IPS-18a (cell line): ENCODE results near the gene TANGO2.

Source experiments
- H3K27ac ChIP-seq: one replicate; pipeline ENCODE4 v1.5.1; 2013; ENCODE audit warnings: low read length
- H3K27me3 ChIP-seq: one replicate; pipeline ENCODE4 v1.6.1; 2013; ENCODE audit warnings: mild to moderate bottlenecking, low read length; ENCODE audit not compliant: control insufficient read depth, insufficient read depth
- H3K36me3 ChIP-seq: one replicate; pipeline ENCODE4 v1.6.1; 2013; ENCODE audit warnings: low read depth, low read length; ENCODE audit not compliant: control insufficient read depth
- H3K4me1 ChIP-seq: one replicate; pipeline ENCODE4 v1.6.1; 2013; ENCODE audit warnings: low read depth, low read length; ENCODE audit not compliant: control insufficient read depth
- H3K4me3 ChIP-seq: one replicate; pipeline ENCODE4 v1.5.1; 2013; ENCODE audit warnings: low read length
- H3K9ac ChIP-seq: one replicate; pipeline ENCODE4 v1.6.1; 2013; ENCODE audit warnings: mild to moderate bottlenecking, low read length, moderate library complexity
- H3K9me3 ChIP-seq: one replicate; pipeline ENCODE4 v1.6.1; 2013; ENCODE audit warnings: low read depth, low read length; ENCODE audit not compliant: control insufficient read depth

Gene TANGO2

GRCh38 chr22:19984851-19985811 lies 35.8 kb upstream of the TANGO2 start:
- Histone ChIP-seq H3K36me3 (peaks cover 14% of the 10 kb centered on the region), H3K27me3 (no peaks in the 10 kb centered on the region), H3K9ac (no peak overlapping the region), H3K9me3 (no peaks in the 10 kb centered on the region), H3K4me3 (no peak overlapping the region), H3K27ac (no peak overlapping the region), H3K4me1 (peaks cover 9% of the 10 kb centered on the region)

GRCh38 chr22:19986011-19986409 lies 34.9 kb upstream of the TANGO2 start:
- Histone ChIP-seq H3K27ac (no peak overlapping the region), H3K9ac (peak overlapping the region; percentile 73)

GRCh38 chr22:19986410-19987341 lies 34.2 kb upstream of the TANGO2 start:
- Histone ChIP-seq H3K9ac (peak overlapping the region; percentile 73), H3K27ac (peak overlapping the region; percentile 44), H3K4me1 (peaks cover 9% of the 10 kb centered on the region)

More at GRCh38 chr22:19986011-19986409, 34.9 kb upstream of the TANGO2 start:
- Histone ChIP-seq H3K4me3 (peak overlapping the region; percentile 87), H3K36me3 (peaks cover 8% of the 10 kb centered on the region), H3K9me3 (no peaks in the 10 kb centered on the region), H3K4me1 (peaks cover 9% of the 10 kb centered on the region), H3K27me3 (no peaks in the 10 kb centered on the region)

GRCh38 chr22:19987394-19988306 lies 33.3 kb upstream of the TANGO2 start:
- Histone ChIP-seq H3K9ac (no peak overlapping the region), H3K4me3 (peak overlapping the region; percentile 13), H3K27me3 (no peaks in the 10 kb centered on the region), H3K9me3 (no peaks in the 10 kb centered on the region), H3K36me3 (no peaks in the 10 kb centered on the region), H3K27ac (no peak overlapping the region), H3K4me1 (peaks cover 9% of the 10 kb centered on the region)

More at GRCh38 chr22:19986410-19987341, 34.2 kb upstream of the TANGO2 start:
- H3K9me3 ChIP-seq, result no peaks in the 10 kb centered on the region
- H3K4me3 ChIP-seq, result peak overlapping the region; percentile 87
- no peaks in the 10 kb centered on the region for H3K27me3 ChIP-seq
- peaks cover 1% of the 10 kb centered on the region for H3K36me3 ChIP-seq

GRCh38 chr22:19988331-19988808 lies 32.5 kb upstream of the TANGO2 start:
- Histone ChIP-seq H3K9me3 (no peaks in the 10 kb centered on the region), H3K4me1 (peaks cover 9% of the 10 kb centered on the region)

GRCh38 chr22:19988965-19989724 lies 31.8 kb upstream of the TANGO2 start:
- Histone ChIP-seq H3K27ac (no peak overlapping the region), H3K4me1 (peaks cover 9% of the 10 kb centered on the region), H3K36me3 (no peaks in the 10 kb centered on the region), H3K27me3 (no peaks in the 10 kb centered on the region), H3K9ac (no peak overlapping the region), H3K9me3 (no peaks in the 10 kb centered on the region), H3K4me3 (no peak overlapping the region)

More at GRCh38 chr22:19988331-19988808, 32.5 kb upstream of the TANGO2 start:
- no peak overlapping the region for H3K27ac ChIP-seq
- no peaks in the 10 kb centered on the region for H3K27me3 ChIP-seq
- no peak overlapping the region for H3K9ac ChIP-seq
- no peaks in the 10 kb centered on the region for H3K36me3 ChIP-seq
- no peak overlapping the region for H3K4me3 ChIP-seq

- H3K27ac ChIP-seq, result no peak overlapping the region
- H3K27me3 ChIP-seq, result no peaks in the 10 kb centered on the region
- H3K9ac ChIP-seq, result no peak overlapping the region
- no peak overlapping the region for H3K4me3 ChIP-seq
- no peaks in the 10 kb centered on the region for H3K9me3 ChIP-seq
- peaks cover 9% of the 10 kb centered on the region for H3K4me1 ChIP-seq
- H3K36me3 ChIP-seq, result no peaks in the 10 kb centered on the region
These were observed 31.2 kb upstream of the TANGO2 start for GRCh38 chr22:19989725-19990067.

GRCh38 chr22:19990188-19990587 lies 30.7 kb upstream of the TANGO2 start:
- H3K27ac ChIP-seq, result no peak overlapping the region
- H3K9ac ChIP-seq, result no peak overlapping the region
- no peaks in the 10 kb centered on the region for H3K9me3 ChIP-seq
- H3K36me3 ChIP-seq, result no peaks in the 10 kb centered on the region
- H3K4me1 ChIP-seq, result peaks cover 9% of the 10 kb centered on the region
- H3K4me3 ChIP-seq, result no peak overlapping the region
- no peaks in the 10 kb centered on the region for H3K27me3 ChIP-seq

GRCh38 chr22:19990609-19991394 lies 30.1 kb upstream of the TANGO2 start:
- Histone ChIP-seq H3K36me3 (no peaks in the 10 kb centered on the region), H3K27ac (no peak overlapping the region), H3K9ac (no peak overlapping the region), H3K27me3 (no peaks in the 10 kb centered on the region), H3K4me1 (peaks cover 9% of the 10 kb centered on the region), H3K9me3 (no peaks in the 10 kb centered on the region), H3K4me3 (no peak overlapping the region)

GRCh38 chr22:19991395-19991644 lies 29.6 kb upstream of the TANGO2 start:
- Histone ChIP-seq H3K4me1 (peaks cover 5% of the 10 kb centered on the region), H3K27ac (no peak overlapping the region), H3K4me3 (no peak overlapping the region), H3K9me3 (no peaks in the 10 kb centered on the region), H3K27me3 (no peaks in the 10 kb centered on the region), H3K9ac (no peak overlapping the region), H3K36me3 (no peaks in the 10 kb centered on the region)
